Mucosa of descending colon (tissue), 3 donors: ENCODE measurements around the gene CLTC. TPM values are rescaled to one million over a fixed set of nuclear protein-coding genes. Genes with fewer than 3 reads are reported as not detected.
A peak's percentile ranks its signal among the peaks of the same experiment; 100 is the strongest.

Experiments
- ATAC-seq: fragments of 200-7000 bp; cut with Tn5 transposase; one replicate; pipeline ENCODE4 v1.9.1; 2020; ENCODE audit warnings: mild to moderate bottlenecking, moderate library complexity
- DNase-seq, 3 donors: peaks; one replicate each; pipeline ENCODE4 v3.0.0-alpha.2; 2020
- H3K36me3 ChIP-seq: fragments of 200-600 bp; one replicate; pipeline ENCODE4 v1.8.0; 2021; ENCODE audit warnings: low read depth, mild to moderate bottlenecking
- H3K4me1 ChIP-seq: fragments of 200-600 bp; one replicate; pipeline ENCODE4 v1.8.0; 2021; ENCODE audit warnings: low read depth, mild to moderate bottlenecking
- H3K4me3 ChIP-seq: fragments of 200-600 bp; one replicate; pipeline ENCODE4 v1.8.0; 2021; ENCODE audit warnings: mild to moderate bottlenecking
- H3K9me3 ChIP-seq: fragments of 200-600 bp; one replicate; pipeline ENCODE4 v1.8.0; 2021; ENCODE audit warnings: mild to moderate bottlenecking
- CTCF ChIP-seq: fragments of 200-600 bp; IDR thresholded peaks from one replicate; pipeline ENCODE4 v1.8.0; 2022; ENCODE audit warnings: antibody characterized with exemption, mild to moderate bottlenecking
- intact Hi-C, 2 donors: fragments of 100-400 bp; cut with DNase I in 1 of 2; cut with micrococcal nuclease in 1 of 2; formaldehyde crosslinking; loops; one replicate each; pipeline versions ENCODE4 v1.11.0 to v1.11.1; 2022; cut with DNase I, micrococcal nuclease
- total RNA-seq, 3 donors: library from RNA; stranded (reverse); fragmentation: NEBNext Ultra II Directional in 2 of 3; extraction: Animal tissue kit (Norgen Biotek cat#: 25700) in 2 of 3; gene quantifications; one replicate each; pipeline versions ENCODE4 v1.2.1 to v1.2.4, GENCODE V29; 2021 to 2023
- donor health status: DM: no; HTN: no; CAD: no; lungs with moderate emphysema.
- donor health status: DM: no; HTN: no; CAD: no.
- donor health status: DM: no; HTN: yes; CAD: no.

The CLTC gene
- total RNA-seq, 3 donors from 2014 or later = 264 to 306 (median 286) TPM

GRCh38 chr17:59620064-59620359 is 317 bp downstream of the CLTC start:
- H3K4me1 ChIP-seq = peaks cover 41% of the 10 kb centered on the region
- ATAC-seq = no peak
- DNase-seq = no peak
- TF ChIP-seq CTCF = no peak
- no peaks in the 10 kb centered on the region for H3K9me3 ChIP-seq
- H3K4me3 ChIP-seq = peak overlapping the region; percentile 88
- H3K36me3 ChIP-seq = no peaks in the 10 kb centered on the region
- intact Hi-C loops = no loop called here

- intact Hi-C loops = no loop called here
- peak; percentile 20 for ATAC-seq
- peaks cover 41% of the 10 kb centered on the region for H3K4me1 ChIP-seq
These were observed 994 bp downstream of the CLTC start for GRCh38 chr17:59620518-59621259.

GRCh38 chr17:59621771-59622170 is 2.1 kb downstream of the CLTC start:
- Histone ChIP-seq H3K36me3 (no peaks in the 10 kb centered on the region), H3K9me3 (no peaks in the 10 kb centered on the region), H3K4me3 (no peak overlapping the region), H3K4me1 (peaks cover 47% of the 10 kb centered on the region)
- DNase-seq (no peak), ATAC-seq (no peak)
- intact Hi-C loops = no loop called here
- TF ChIP-seq CTCF = no peak

More at GRCh38 chr17:59620518-59621259, 994 bp downstream of the CLTC start:
- DNase-seq = peak; percentile 63 to 70 (median 63)
- H3K36me3 ChIP-seq = no peaks in the 10 kb centered on the region
- peak overlapping the region; percentile 88 for H3K4me3 ChIP-seq
- TF ChIP-seq CTCF = no peak
- H3K9me3 ChIP-seq = no peaks in the 10 kb centered on the region

- TF ChIP-seq CTCF = no peak
- Histone ChIP-seq H3K4me1 (peaks cover 50% of the 10 kb centered on the region), H3K36me3 (no peaks in the 10 kb centered on the region), H3K4me3 (no peak overlapping the region), H3K9me3 (no peaks in the 10 kb centered on the region)
- no peak for ATAC-seq
- intact Hi-C loops = no loop called here
- no peak for DNase-seq
These were observed 3.5 kb downstream of the CLTC start for GRCh38 chr17:59623151-59623550.

GRCh38 chr17:59626756-59627155 is 7.1 kb downstream of the CLTC start:
- ATAC-seq (no peak), DNase-seq (no peak)
- no peak overlapping the region for H3K4me3 ChIP-seq
- no peak for TF ChIP-seq CTCF
- no peaks in the 10 kb centered on the region for H3K9me3 ChIP-seq
- H3K36me3 ChIP-seq = no peaks in the 10 kb centered on the region
- intact Hi-C loops = no loop called here
- H3K4me1 ChIP-seq = peaks cover 38% of the 10 kb centered on the region

- Histone ChIP-seq H3K36me3 (no peaks in the 10 kb centered on the region), H3K4me1 (peaks cover 35% of the 10 kb centered on the region), H3K9me3 (no peaks in the 10 kb centered on the region), H3K4me3 (no peak overlapping the region)
- no peak for TF ChIP-seq CTCF
- intact Hi-C loops = no loop called here
- no peak for ATAC-seq
- no peak for DNase-seq
These were observed 7.6 kb downstream of the CLTC start for GRCh38 chr17:59627274-59627673.
